ENCODE data around the gene UBAC1. TPM values are rescaled to one million over a fixed set of nuclear protein-coding genes. Genes with fewer than 3 reads are reported as not detected.

The UBAC1 gene
- polyA plus RNA-seq, 1 of the 3 experiments (the other 2 are of a cell fraction) = 67.7 TPM

GRCh38 chr9:135961811-135962695 is 880 bp upstream of the UBAC1 start:
- Histone ChIP-seq H3K27ac (ENCODE audit: low read depth in 2 of 2, low read length in 1 of 2) (peak overlapping the region in 1 of 2 experiments; percentile 55; a peak in 1 of 4 replicates), H3K9me3 (no peaks in the 10 kb centered on the region), H3K4me3 (ENCODE audit: low read depth in 2 of 2, low read length in 1 of 2) (peak overlapping the region; percentile 37 to 90), H2AFZ (ENCODE audit: low read depth) (peak overlapping the region; percentile 92), H3K27me3 (ENCODE audit: insufficient read depth) (no peaks in the 10 kb centered on the region), H3F3A (replicated peaks; ENCODE audit: insufficient read depth) (no peaks in the 10 kb centered on the region), H3K4me1 (ENCODE audit: control insufficient read depth in 1 of 2, insufficient read depth in 2 of 2, low read depth in 1 of 2, low read length in 1 of 2) (peaks cover 0 to 30% of the 10 kb centered on the region in 2 experiments; a peak in 2 of 4 replicates), H3K36me3 (replicated peaks in 1 of 2; ENCODE audit: control insufficient read depth in 1 of 2, insufficient read depth in 2 of 2, low read length in 1 of 2) (no peaks in the 10 kb centered on the region), H4K20me1 (ENCODE audit: insufficient read depth) (peaks cover 22% of the 10 kb centered on the region), H3K4me2 (peak overlapping the region; percentile 67), H3K79me2 (ENCODE audit: insufficient read depth) (peaks cover 38% of the 10 kb centered on the region), H3K9me2 (no peaks in the 10 kb centered on the region), H3K9ac (no peak overlapping the region)
- 28% methylated on average over 15 of the region's 15 CpGs for WGBS (ENCODE audit: low lambda C conversion rate)
- ChIA-PET POLR2A (interaction anchor here (1.2 kb wide), 1 partner anchor 17 kb away, joined by 3 read pairs; no protein-coding TSS in a partner anchor), CTCF (interaction anchor here (0.7 to 11.3 kb wide), 4 partner anchors 8 to 176 kb away, joined by 3 to 174 read pairs (median 4); no protein-coding TSS in a partner anchor)
- TF ChIP-seq TAF1 (IDR thresholded peaks at IDR 0.05; ENCODE audit: borderline replicate concordance, low read depth, low read length) (no peak), FOXM1 (IDR thresholded peaks at IDR 0.05; ENCODE audit: low read depth) (no peak), ELF1 (IDR thresholded peaks at IDR 0.05) (no peak), YY1 (IDR thresholded peaks at IDR 0.05; ENCODE audit: low read depth) (no peak), RCOR1 (IDR thresholded peaks at IDR 0.05; ENCODE audit: low read length) (no peak), REST (IDR thresholded peaks at IDR 0.05; ENCODE audit: low read depth, low read length) (no peak), GABPA (IDR thresholded peaks at IDR 0.05; ENCODE audit: low read depth) (no peak), PBX3 (IDR thresholded peaks at IDR 0.05) (no peak), CTCF (IDR thresholded peaks at IDR 0.05) (no peak), IRF3 (IDR thresholded peaks at IDR 0.05; ENCODE audit: low read depth, low read length) (no peak), NFIC (IDR thresholded peaks at IDR 0.05; ENCODE audit: borderline replicate concordance) (no peak)
- peak; percentile 55 for DNase-seq

All from SK-N-SH (cell line).